CD4-positive, alpha-beta T cell (primary cell): Measurements from ENCODE around the gene LBH. TPM values are rescaled to one million over a fixed set of nuclear protein-coding genes. Genes with fewer than 3 reads are reported as not detected.

Experiments used
- ATAC-seq: fragments of 200-7000 bp; cut with Tn5 transposase; one replicate; pipeline ENCODE4 v1.10.0; 2022; ENCODE audit warnings: mild to moderate bottlenecking; ENCODE audit not compliant: poor library complexity
- CTCF ChIA-PET: fragments of 350-600 bp; sonication (Branson Sonifier 250); formaldehyde crosslinking; loops from one replicate; lab custom pipeline; 2021; ENCODE audit warnings: antibody characterized with exemption, inconsistent platforms; lab: Charles Lee
- POLR2A ChIA-PET: fragments of 350-600 bp; sonication (Branson Sonifier 250); formaldehyde crosslinking; loops from one replicate; lab custom pipeline; 2021; ENCODE audit warnings: antibody characterized with exemption, inconsistent platforms; lab: Charles Lee
- DNase-seq, 14 experiments: peaks; one replicate each; pipeline ENCODE4 v3.0.0-alpha.2; 2013 to 2020; ENCODE audit warnings: mixed read lengths in 2 of 14
- H3K27ac ChIP-seq, 2 donors: one replicate each; pipeline versions ENCODE4 v1.5.1 to v1.7.0; 2013; ENCODE audit warnings: low read length in 2 of 2, low read depth in 1 of 2, mild to moderate bottlenecking in 1 of 2
- H3K27me3 ChIP-seq, 2 experiments: 1 replicate in 1 of 2; 2 replicates in 1 of 2; pipeline versions ENCODE4 v1.6.1 to v1.7.0; 2013; ENCODE audit warnings: low read length in 2 of 2, control low read depth in 1 of 2, mild to moderate bottlenecking in 1 of 2, moderate library complexity in 1 of 2; ENCODE audit not compliant: insufficient read depth in 2 of 2, control insufficient read depth in 1 of 2
- H3K36me3 ChIP-seq: one replicate; pipeline ENCODE4 v1.6.1; 2013; ENCODE audit warnings: low read length, control low read depth; ENCODE audit not compliant: insufficient read depth
- H3K4me1 ChIP-seq: one replicate; pipeline ENCODE4 v1.6.1; 2013; ENCODE audit warnings: low read length, control low read depth; ENCODE audit not compliant: insufficient read depth
- H3K4me3 ChIP-seq: one replicate; pipeline ENCODE4 v1.5.1; 2013; ENCODE audit warnings: mild to moderate bottlenecking, low read length, moderate library complexity
- H3K9me3 ChIP-seq, 2 experiments: 1 replicate in 1 of 2; 2 replicates in 1 of 2; pipeline versions ENCODE4 v1.6.1 to v1.7.0; 2013; ENCODE audit warnings: low read length in 2 of 2, mild to moderate bottlenecking in 2 of 2, control low read depth in 1 of 2, moderate library complexity in 1 of 2; ENCODE audit not compliant: control insufficient read depth in 1 of 2, insufficient read depth in 1 of 2
- H3K27ac Mint-ChIP-seq: one replicate; pipeline ENCODE4 v1.8.0; 2020; ENCODE audit warnings: mixed read lengths
- H3K27me3 Mint-ChIP-seq: one replicate; pipeline ENCODE4 v1.8.0; 2021; ENCODE audit warnings: mixed read lengths
- H3K36me3 Mint-ChIP-seq: one replicate; pipeline ENCODE4 v1.8.0; 2021; ENCODE audit warnings: low read depth, mixed read lengths
- H3K4me1 Mint-ChIP-seq: one replicate; pipeline ENCODE4 v1.8.0; 2021; ENCODE audit warnings: low read depth, mixed read lengths
- H3K4me3 Mint-ChIP-seq: one replicate; pipeline ENCODE4 v1.8.0; 2020; ENCODE audit warnings: mild to moderate bottlenecking, mixed read lengths
- H3K9me3 Mint-ChIP-seq: one replicate; pipeline ENCODE4 v1.8.0; 2020; ENCODE audit warnings: mixed read lengths
- CTCF ChIP-seq: fragments of 200-600 bp; IDR thresholded peaks from one replicate; pipeline ENCODE4 v1.8.0; 2022; ENCODE audit warnings: antibody characterized with exemption, mild to moderate bottlenecking
- intact Hi-C, 2 experiments: fragments of 100-400 bp; cut with DNase I in 1 of 2; cut with micrococcal nuclease in 1 of 2; formaldehyde crosslinking; loops; one replicate each; pipeline versions ENCODE4 v1.15.1 to v1.9.0; 2023 to 2025; cut with DNase I, micrococcal nuclease
- total RNA-seq, 174 experiments: library from RNA in 2 of 174; stranded (reverse) in 2 of 174; gene quantifications; one replicate each; pipeline ENCODE4 v1.2.3 and lab custom pipeline; 2021 to 2026

The LBH gene
- total RNA-seq, 2 experiments from 2014 or later = 131 to 135 TPM

DNA sequence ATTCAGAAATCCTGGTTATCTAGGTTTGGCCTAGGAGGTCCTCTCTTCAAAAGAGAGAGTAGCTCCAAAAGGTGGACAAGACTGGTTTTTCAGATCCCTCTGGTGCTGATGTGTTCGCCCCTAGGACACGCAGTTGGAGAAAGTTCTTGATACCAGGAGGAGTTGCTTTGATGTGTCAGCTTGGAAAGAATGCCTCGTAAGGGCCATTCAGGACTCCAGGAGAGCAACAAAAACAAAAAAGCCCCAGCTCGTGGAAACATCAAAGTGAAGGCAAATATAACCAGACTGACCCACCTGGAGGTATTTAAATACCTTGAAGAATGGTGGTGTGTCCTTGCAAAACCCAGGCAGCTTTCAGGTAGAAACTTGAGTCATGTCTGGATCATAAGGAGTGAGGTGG lies 12.5 kb upstream of the LBH start:
- no peak for ATAC-seq
- Histone ChIP-seq H3K9me3 (no peaks in the 10 kb centered on the region), H3K4me1 (peaks cover 27% of the 10 kb centered on the region), H3K36me3 (no peaks in the 10 kb centered on the region), H3K27ac (no peak overlapping the region), H3K4me3 (no peak overlapping the region), H3K27me3 (no peaks in the 10 kb centered on the region)
- H3K27me3 Mint-ChIP-seq = no peaks in the 10 kb centered on the region
- no peak for DNase-seq
- no peak overlapping the region for H3K27ac Mint-ChIP-seq
- no peaks in the 10 kb centered on the region for H3K36me3 Mint-ChIP-seq
- POLR2A ChIA-PET = interaction anchor here (1.2 kb wide), 1 partner anchor 12 kb away, joined by 5 read pairs; the partner anchor contains the start of gene LBH
- H3K4me3 Mint-ChIP-seq = no peak overlapping the region
- H3K4me1 Mint-ChIP-seq = peaks cover 33% of the 10 kb centered on the region
- intact Hi-C loops = no loop called here
- TF ChIP-seq CTCF = no peak
- CTCF ChIA-PET = interaction anchor here (1.1 kb wide), 1 partner anchor 54 kb away, joined by 3 read pairs; no protein-coding TSS in a partner anchor
- H3K9me3 Mint-ChIP-seq = no peaks in the 10 kb centered on the region

GRCh38 chr2:30219886-30220875 lies 11.2 kb upstream of the LBH start:
- intact Hi-C loops = no loop called here

DNA sequence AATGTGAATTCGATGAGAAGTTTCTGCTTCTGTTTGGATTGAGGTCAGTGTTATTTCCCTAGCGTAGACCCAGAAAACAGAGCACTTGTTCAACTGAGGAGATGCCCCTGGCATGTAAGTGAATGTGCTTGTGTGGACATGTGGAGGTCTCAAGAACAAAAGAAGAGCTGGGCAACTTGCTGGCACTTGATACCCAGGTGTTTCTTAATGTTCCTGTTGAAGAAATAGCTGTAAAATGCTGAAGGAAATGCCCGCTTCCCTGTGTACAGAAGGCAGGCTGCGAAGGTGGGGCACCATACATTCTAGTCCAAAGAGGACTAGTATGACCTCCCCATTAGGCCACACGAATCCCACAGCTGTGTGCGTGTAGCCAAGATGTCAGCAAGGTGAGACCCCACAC lies 9.8 kb upstream of the LBH start:
- POLR2A ChIA-PET = interaction anchor here (7.0 to 7.6 kb wide), 2 partner anchors 12 to 13 kb away, joined by 83 to 87 read pairs; partner anchors contain the start of gene LBH
- Mint-ChIP-seq H3K9me3 (no peaks in the 10 kb centered on the region), H3K36me3 (no peaks in the 10 kb centered on the region), H3K27ac (peak overlapping the region; percentile 99), H3K4me1 (peaks cover 53% of the 10 kb centered on the region), H3K27me3 (no peaks in the 10 kb centered on the region), H3K4me3 (no peak overlapping the region)
- Histone ChIP-seq H3K27me3 (no peaks in the 10 kb centered on the region), H3K27ac (peak overlapping the region in 1 of 2 donors; percentile 18), H3K36me3 (no peaks in the 10 kb centered on the region), H3K4me1 (peaks cover 54% of the 10 kb centered on the region), H3K4me3 (no peak overlapping the region), H3K9me3 (no peaks in the 10 kb centered on the region)
- intact Hi-C loops = no loop called here
- ATAC-seq (no peak), DNase-seq (no peak)
- no peak for TF ChIP-seq CTCF
- CTCF ChIA-PET = no interaction called here

More at GRCh38 chr2:30219886-30220875, 11.2 kb upstream of the LBH start:
- no peaks in the 10 kb centered on the region for H3K27me3 ChIP-seq
- Mint-ChIP-seq H3K36me3 (no peaks in the 10 kb centered on the region), H3K27me3 (no peaks in the 10 kb centered on the region), H3K4me3 (no peak overlapping the region), H3K27ac (peak overlapping the region; percentile 49), H3K4me1 (peaks cover 42% of the 10 kb centered on the region), H3K9me3 (no peaks in the 10 kb centered on the region)
- ChIA-PET POLR2A (interaction anchor here (1.1 to 7.6 kb wide), 2 partner anchors 13 to 1209 kb away, joined by 3 to 83 read pairs; partner anchors contain the start of gene LBH), CTCF (interaction anchor here (1.2 kb wide), 1 partner anchor 491 kb away, joined by 4 read pairs; no protein-coding TSS in a partner anchor)
- no peaks in the 10 kb centered on the region for H3K36me3 ChIP-seq
- H3K4me1 ChIP-seq = peaks cover 41% of the 10 kb centered on the region
- H3K27ac ChIP-seq = no peak overlapping the region
- no peak overlapping the region for H3K4me3 ChIP-seq
- ATAC-seq = no peak
- TF ChIP-seq CTCF = no peak
- H3K9me3 ChIP-seq = no peaks in the 10 kb centered on the region
- DNase-seq = no peak
